Measurements from ENCODE around the gene LAPTM5.

The LAPTM5 gene

GRCh38 chr1:30718091-30718635 lies 39.4 kb downstream of the LAPTM5 start:
- Histone ChIP-seq H3K36me3 (ENCODE audit: control insufficient read depth in 5 of 5, insufficient read depth in 5 of 5, low read length in 5 of 5) (peaks cover 0 to 10% (median 0%) of the 10 kb centered on the region in 5 donors), H3K9me3 (ENCODE audit: control insufficient read depth in 5 of 5, low read length in 5 of 5) (peaks cover 0 to 10% (median 6%) of the 10 kb centered on the region in 5 donors), H3K9ac (ENCODE audit: low read length in 5 of 5) (no peak overlapping the region), H3K4me3 (ENCODE audit: low read depth in 1 of 5, low read length in 5 of 5) (peak overlapping the region in 4 of 5 donors; percentile 31 to 59 (median 49)), H3K27me3 (ENCODE audit: control insufficient read depth in 5 of 5, insufficient read depth in 4 of 5, low read length in 5 of 5) (no peaks in the 10 kb centered on the region), H3K4me1 (ENCODE audit: control insufficient read depth in 5 of 5, insufficient read depth in 5 of 5, low read length in 5 of 5) (peaks cover 0 to 13% (median 11%) of the 10 kb centered on the region in 5 donors), H3K27ac (ENCODE audit: low read depth, low read length) (no peak overlapping the region)

- Histone ChIP-seq H3K36me3 (ENCODE audit: control insufficient read depth in 5 of 5, insufficient read depth in 5 of 5, low read length in 5 of 5) (peaks cover 0 to 5% (median 0%) of the 10 kb centered on the region in 5 donors), H3K9ac (ENCODE audit: low read length in 5 of 5) (no peak overlapping the region), H3K4me1 (ENCODE audit: control insufficient read depth in 5 of 5, insufficient read depth in 5 of 5, low read length in 5 of 5) (peaks cover 0 to 13% (median 11%) of the 10 kb centered on the region in 5 donors), H3K4me3 (ENCODE audit: low read depth in 1 of 5, low read length in 5 of 5) (no peak overlapping the region), H3K27me3 (ENCODE audit: control insufficient read depth in 5 of 5, insufficient read depth in 4 of 5, low read length in 5 of 5) (no peaks in the 10 kb centered on the region), H3K9me3 (ENCODE audit: control insufficient read depth in 5 of 5, low read length in 5 of 5) (peaks cover 0 to 10% (median 6%) of the 10 kb centered on the region in 5 donors), H3K27ac (ENCODE audit: low read depth, low read length) (no peak overlapping the region)
These were observed 40.9 kb downstream of the LAPTM5 start for GRCh38 chr1:30716646-30717045.

GRCh38 chr1:30715886-30716285 lies 41.7 kb downstream of the LAPTM5 start:
- Histone ChIP-seq H3K9me3 (ENCODE audit: control insufficient read depth in 5 of 5, low read length in 5 of 5) (peaks cover 0 to 10% (median 6%) of the 10 kb centered on the region in 5 donors), H3K27ac (ENCODE audit: low read depth, low read length) (no peak overlapping the region), H3K27me3 (ENCODE audit: control insufficient read depth in 5 of 5, insufficient read depth in 4 of 5, low read length in 5 of 5) (no peaks in the 10 kb centered on the region), H3K36me3 (ENCODE audit: control insufficient read depth in 5 of 5, insufficient read depth in 5 of 5, low read length in 5 of 5) (no peaks in the 10 kb centered on the region), H3K4me1 (ENCODE audit: control insufficient read depth in 5 of 5, insufficient read depth in 5 of 5, low read length in 5 of 5) (peaks cover 0 to 13% (median 11%) of the 10 kb centered on the region in 5 donors), H3K9ac (ENCODE audit: low read length in 5 of 5) (no peak overlapping the region), H3K4me3 (ENCODE audit: low read depth in 1 of 5, low read length in 5 of 5) (no peak overlapping the region)

- Histone ChIP-seq H3K4me1 (ENCODE audit: control insufficient read depth in 5 of 5, insufficient read depth in 5 of 5, low read length in 5 of 5) (peaks cover 0 to 13% (median 11%) of the 10 kb centered on the region in 5 donors), H3K9me3 (ENCODE audit: control insufficient read depth in 5 of 5, low read length in 5 of 5) (peaks cover 0 to 10% (median 6%) of the 10 kb centered on the region in 5 donors), H3K27ac (ENCODE audit: low read depth, low read length) (no peak overlapping the region), H3K9ac (ENCODE audit: low read length in 5 of 5) (no peak overlapping the region), H3K36me3 (ENCODE audit: control insufficient read depth in 5 of 5, insufficient read depth in 5 of 5, low read length in 5 of 5) (no peaks in the 10 kb centered on the region), H3K4me3 (ENCODE audit: low read depth in 1 of 5, low read length in 5 of 5) (no peak overlapping the region), H3K27me3 (ENCODE audit: control insufficient read depth in 5 of 5, insufficient read depth in 4 of 5, low read length in 5 of 5) (no peaks in the 10 kb centered on the region)
These were observed 42.4 kb downstream of the LAPTM5 start for GRCh38 chr1:30715216-30715615.

GRCh38 chr1:30714536-30715090 lies 43.0 kb downstream of the LAPTM5 start:
- peaks cover 0 to 10% (median 6%) of the 10 kb centered on the region in 5 donors for H3K9me3 ChIP-seq (ENCODE audit: control insufficient read depth in 5 of 5, low read length in 5 of 5)
- H3K4me1 ChIP-seq (ENCODE audit: control insufficient read depth in 5 of 5, insufficient read depth in 5 of 5, low read length in 5 of 5), result peaks cover 0 to 11% (median 10%) of the 10 kb centered on the region in 5 donors
- no peaks in the 10 kb centered on the region for H3K36me3 ChIP-seq (ENCODE audit: control insufficient read depth in 5 of 5, insufficient read depth in 5 of 5, low read length in 5 of 5)
- H3K27me3 ChIP-seq (ENCODE audit: control insufficient read depth in 5 of 5, insufficient read depth in 4 of 5, low read length in 5 of 5), result no peaks in the 10 kb centered on the region
- no peak overlapping the region for H3K27ac ChIP-seq (ENCODE audit: low read depth, low read length)
- H3K9ac ChIP-seq (ENCODE audit: low read length in 5 of 5), result no peak overlapping the region
- no peak overlapping the region for H3K4me3 ChIP-seq (ENCODE audit: low read depth in 1 of 5, low read length in 5 of 5)

GRCh38 chr1:30714025-30714424 lies 43.5 kb downstream of the LAPTM5 start:
- H3K36me3 ChIP-seq (ENCODE audit: control insufficient read depth in 5 of 5, insufficient read depth in 5 of 5, low read length in 5 of 5), result no peaks in the 10 kb centered on the region
- H3K27ac ChIP-seq (ENCODE audit: low read depth, low read length), result no peak overlapping the region
- no peak overlapping the region for H3K9ac ChIP-seq (ENCODE audit: low read length in 5 of 5)
- H3K9me3 ChIP-seq (ENCODE audit: control insufficient read depth in 5 of 5, low read length in 5 of 5), result peaks cover 0 to 10% (median 6%) of the 10 kb centered on the region in 5 donors
- no peak overlapping the region for H3K4me3 ChIP-seq (ENCODE audit: low read depth in 1 of 5, low read length in 5 of 5)
- no peaks in the 10 kb centered on the region for H3K27me3 ChIP-seq (ENCODE audit: control insufficient read depth in 5 of 5, insufficient read depth in 4 of 5, low read length in 5 of 5)
- peaks cover 0 to 5% (median 4%) of the 10 kb centered on the region in 5 donors for H3K4me1 ChIP-seq (ENCODE audit: control insufficient read depth in 5 of 5, insufficient read depth in 5 of 5, low read length in 5 of 5)

GRCh38 chr1:30713311-30713710 lies 44.3 kb downstream of the LAPTM5 start:
- Histone ChIP-seq H3K27me3 (ENCODE audit: control insufficient read depth in 5 of 5, insufficient read depth in 4 of 5, low read length in 5 of 5) (no peaks in the 10 kb centered on the region), H3K4me1 (ENCODE audit: control insufficient read depth in 5 of 5, insufficient read depth in 5 of 5, low read length in 5 of 5) (no peaks in the 10 kb centered on the region), H3K9me3 (ENCODE audit: control insufficient read depth in 5 of 5, low read length in 5 of 5) (peaks cover 0 to 10% (median 6%) of the 10 kb centered on the region in 5 donors), H3K4me3 (ENCODE audit: low read depth in 1 of 5, low read length in 5 of 5) (no peak overlapping the region), H3K9ac (ENCODE audit: low read length in 5 of 5) (no peak overlapping the region), H3K36me3 (ENCODE audit: control insufficient read depth in 5 of 5, insufficient read depth in 5 of 5, low read length in 5 of 5) (no peaks in the 10 kb centered on the region), H3K27ac (ENCODE audit: low read depth, low read length) (no peak overlapping the region)

GRCh38 chr1:30712583-30712982 lies 45.0 kb downstream of the LAPTM5 start:
- Histone ChIP-seq H3K9me3 (ENCODE audit: control insufficient read depth in 5 of 5, low read length in 5 of 5) (peaks cover 0 to 10% (median 6%) of the 10 kb centered on the region in 5 donors), H3K4me3 (ENCODE audit: low read depth in 1 of 5, low read length in 5 of 5) (no peak overlapping the region), H3K4me1 (ENCODE audit: control insufficient read depth in 5 of 5, insufficient read depth in 5 of 5, low read length in 5 of 5) (peaks cover 0 to 5% (median 4%) of the 10 kb centered on the region in 5 donors), H3K27me3 (ENCODE audit: control insufficient read depth in 5 of 5, insufficient read depth in 4 of 5, low read length in 5 of 5) (peaks cover 0 to 4% (median 0%) of the 10 kb centered on the region in 5 donors), H3K27ac (ENCODE audit: low read depth, low read length) (no peak overlapping the region), H3K36me3 (ENCODE audit: control insufficient read depth in 5 of 5, insufficient read depth in 5 of 5, low read length in 5 of 5) (no peaks in the 10 kb centered on the region), H3K9ac (ENCODE audit: low read length in 5 of 5) (no peak overlapping the region)

GRCh38 chr1:30710407-30710806 lies 47.2 kb downstream of the LAPTM5 start:
- Histone ChIP-seq H3K9ac (ENCODE audit: low read length in 5 of 5) (no peak overlapping the region), H3K27ac (ENCODE audit: low read depth, low read length) (no peak overlapping the region), H3K27me3 (ENCODE audit: control insufficient read depth in 5 of 5, insufficient read depth in 4 of 5, low read length in 5 of 5) (peaks cover 0 to 5% (median 0%) of the 10 kb centered on the region in 5 donors), H3K4me3 (ENCODE audit: low read depth in 1 of 5, low read length in 5 of 5) (no peak overlapping the region), H3K9me3 (ENCODE audit: control insufficient read depth in 5 of 5, low read length in 5 of 5) (peaks cover 0 to 4% (median 3%) of the 10 kb centered on the region in 5 donors), H3K4me1 (ENCODE audit: control insufficient read depth in 5 of 5, insufficient read depth in 5 of 5, low read length in 5 of 5) (peaks cover 3 to 21% (median 6%) of the 10 kb centered on the region in 5 donors), H3K36me3 (ENCODE audit: control insufficient read depth in 5 of 5, insufficient read depth in 5 of 5, low read length in 5 of 5) (no peaks in the 10 kb centered on the region)

- Histone ChIP-seq H3K27ac (ENCODE audit: low read depth, low read length) (no peak overlapping the region), H3K4me3 (ENCODE audit: low read depth in 1 of 5, low read length in 5 of 5) (no peak overlapping the region), H3K4me1 (ENCODE audit: control insufficient read depth in 5 of 5, insufficient read depth in 5 of 5, low read length in 5 of 5) (peaks cover 6 to 39% (median 18%) of the 10 kb centered on the region in 5 donors)
These were observed 49.2 kb downstream of the LAPTM5 start for GRCh38 chr1:30708361-30708728.

More at GRCh38 chr1:30708361-30708728, 49.2 kb downstream of the LAPTM5 start:
- H3K9me3 ChIP-seq (ENCODE audit: control insufficient read depth in 5 of 5, low read length in 5 of 5), result no peaks in the 10 kb centered on the region
- no peak overlapping the region for H3K9ac ChIP-seq (ENCODE audit: low read length in 5 of 5)
- no peaks in the 10 kb centered on the region for H3K36me3 ChIP-seq (ENCODE audit: control insufficient read depth in 5 of 5, insufficient read depth in 5 of 5, low read length in 5 of 5)
- peaks cover 0 to 5% (median 0%) of the 10 kb centered on the region in 5 donors for H3K27me3 ChIP-seq (ENCODE audit: control insufficient read depth in 5 of 5, insufficient read depth in 4 of 5, low read length in 5 of 5)

Data from subcutaneous abdominal adipose tissue (tissue), 5 donors.